Activated CD4-positive, alpha-beta T cell treated with anti-CD3 and anti-CD28 coated beads, Interleukin-2, Interleukin-4, amounts not matched to agents 100 ng/mL and 50 ng/mL, durations not matched to agents 16 hours and 8 hours (primary cell): Measurements from ENCODE around the gene ST3GAL2.
"Not testable (repeated sequence)": the region's sequence is repeated elsewhere in the genome, so short reads cannot be mapped to it uniquely, and the experiment has no call there.

ENCODE experiments used
- DNase-seq: peaks from one replicate; pipeline ENCODE4 v3.0.0-alpha.2; 2020; ENCODE audit warnings: low spot score

Gene ST3GAL2

GRCh38 chr16:70467113-70467512 lies 28.2 kb upstream of the ST3GAL2 start:
- no peak for DNase-seq

- no peak for DNase-seq
These were observed 27.8 kb upstream of the ST3GAL2 start for GRCh38 chr16:70466805-70467076.

GRCh38 chr16:70465999-70466804 lies 27.3 kb upstream of the ST3GAL2 start:
- DNase-seq, result no peak

- DNase-seq, result no peak
These were observed 24.3 kb upstream of the ST3GAL2 start for GRCh38 chr16:70463235-70463634.

- no peak for DNase-seq
These were observed 21.9 kb upstream of the ST3GAL2 start for GRCh38 chr16:70460737-70461261.

- DNase-seq, result no peak
These were observed 18.7 kb upstream of the ST3GAL2 start for GRCh38 chr16:70457446-70458166.

- no peak for DNase-seq
These were observed 17.0 kb upstream of the ST3GAL2 start for GRCh38 chr16:70455910-70456309.

- DNase-seq, result peak; percentile 59
These were observed 15.5 kb upstream of the ST3GAL2 start, which contains the start of gene FCSK for GRCh38 chr16:70454222-70455034. Gene FCSK, plus strand, starts transcription at chr16:70454595. Its CDS starts 8,596 bp downstream, at chr16:70463191.

- no peak for DNase-seq
These were observed 15.0 kb upstream of the ST3GAL2 start for GRCh38 chr16:70453892-70454221.

GRCh38 chr16:70453117-70453891 lies 14.4 kb upstream of the ST3GAL2 start:
- DNase-seq, result no peak

- DNase-seq, result not testable (repeated sequence)
These were observed 12.1 kb upstream of the ST3GAL2 start for GRCh38 chr16:70451004-70451340.

- DNase-seq, result not testable (repeated sequence)
These were observed 11.5 kb upstream of the ST3GAL2 start for GRCh38 chr16:70450142-70451003.

GRCh38 chr16:70448075-70448474 lies 9.2 kb upstream of the ST3GAL2 start:
- no peak for DNase-seq

GRCh38 chr16:70444249-70445063 lies 5.6 kb upstream of the ST3GAL2 start:
- DNase-seq, result no peak

- no peak for DNase-seq
These were observed 3.4 kb upstream of the ST3GAL2 start for GRCh38 chr16:70442344-70442743.

- DNase-seq, result no peak
These were observed 2.6 kb upstream of the ST3GAL2 start for GRCh38 chr16:70441406-70441990.

- DNase-seq, result no peak
These were observed 1.3 kb upstream of the ST3GAL2 start for GRCh38 chr16:70440009-70440692.

- no peak for DNase-seq
These were observed 323 bp downstream of the ST3GAL2 start for GRCh38 chr16:70438585-70438968.
